ENCODE data around the gene MTARC2. TPM values are rescaled to one million over a fixed set of nuclear protein-coding genes. Genes with fewer than 3 reads are reported as not detected.

MTARC2 gene
- total and polyA plus RNA-seq, 2 of the 4 experiments (the other 2 are of a cell fraction): 0.36 to 2.6 TPM

DNA sequence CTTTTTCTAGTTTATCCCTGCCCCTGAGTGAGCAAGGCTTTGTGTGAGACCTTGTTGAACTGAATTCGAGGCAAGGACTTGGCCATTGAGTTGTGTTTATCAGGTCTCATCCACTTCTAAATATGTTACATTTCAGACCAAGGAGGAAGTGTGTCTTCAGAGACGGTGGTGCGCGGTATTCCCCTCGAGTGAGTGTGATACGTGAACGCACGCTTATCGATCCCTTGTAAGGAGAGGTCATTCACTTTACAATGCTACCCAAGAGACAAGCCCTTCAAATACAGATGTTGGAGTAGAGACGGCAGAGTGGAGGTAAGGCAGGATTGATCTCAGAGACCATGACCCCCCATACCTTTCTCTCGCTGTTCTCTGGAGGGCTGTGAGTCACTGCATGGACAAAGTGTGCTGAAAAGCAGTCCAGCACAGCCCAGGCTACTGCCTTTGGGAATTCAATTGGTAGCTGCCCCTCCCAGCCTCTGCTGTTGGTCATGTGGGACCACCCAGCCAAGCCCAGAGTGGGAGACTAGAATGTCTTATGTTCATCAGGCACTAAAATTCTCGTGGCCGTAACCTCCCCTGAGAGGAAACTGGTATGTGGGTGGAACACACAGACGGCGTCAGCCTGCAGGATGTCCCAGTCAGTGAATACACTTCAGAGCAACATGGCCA, 22.3 kb downstream of the MTARC2 start:
- 40% methylated on average over 1 of the region's 15 CpGs; no CpG with 5 or more reads in 1 of the 2 experiments for WGBS, 2 experiments (ENCODE audit: extremely low coverage in 2 of 2, insufficient read length in 1 of 2)
- BruUV-seq (replicated peaks): no TSS peak
- H3K4ac ChIP-seq (ENCODE audit: low read depth, low read length): no peak overlapping the region
- no peak overlapping the region for H4K8ac ChIP-seq (ENCODE audit: low read depth in 2 of 2, low read length in 2 of 2)
- intact Hi-C loops (cut with micrococcal nuclease): loop anchor here (10.0 kb wide), 1 partner anchor 246 kb away; the partner anchor contains the start of gene MARK1
- H2AFZ ChIP-seq (replicated peaks; ENCODE audit: low read length, poor library complexity): no peak overlapping the region
- no peak overlapping the region for H3K4me2 ChIP-seq (ENCODE audit: low read depth, low read length)
- H3K9ac ChIP-seq (ENCODE audit: low read depth, low read length): no peak overlapping the region
- no peak overlapping the region for H3K4me3 ChIP-seq (ENCODE audit: insufficient read depth, low read depth, low read length)
- no peaks in the 10 kb centered on the region for H4K20me1 ChIP-seq (ENCODE audit: insufficient read depth, low read length)
- H2BK5ac ChIP-seq (ENCODE audit: low read depth, low read length, poor library complexity, severe bottlenecking): no peak overlapping the region
- no peak overlapping the region for H3K18ac ChIP-seq (ENCODE audit: low read depth, low read length)
- H3K4me1 ChIP-seq (ENCODE audit: control insufficient read depth, insufficient read depth, low read length): no peaks in the 10 kb centered on the region; the same call in 1 of the 2 replicates
- dilution Hi-C loops (cut with HindIII; ENCODE audit: low sequenced_read_pairs, unreplicated experiment): no loop called here
- H2BK20ac ChIP-seq (ENCODE audit: low read depth, low read length): no peak overlapping the region
- TF ChIP-seq, protein P1, sequence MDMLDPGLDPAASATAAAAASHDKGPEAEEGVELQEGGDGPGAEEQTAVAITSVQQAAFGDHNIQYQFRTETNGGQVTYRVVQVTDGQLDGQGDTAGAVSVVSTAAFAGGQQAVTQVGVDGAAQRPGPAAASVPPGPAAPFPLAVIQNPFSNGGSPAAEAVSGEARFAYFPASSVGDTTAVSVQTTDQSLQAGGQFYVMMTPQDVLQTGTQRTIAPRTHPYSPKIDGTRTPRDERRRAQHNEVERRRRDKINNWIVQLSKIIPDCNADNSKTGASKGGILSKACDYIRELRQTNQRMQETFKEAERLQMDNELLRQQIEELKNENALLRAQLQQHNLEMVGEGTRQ (IDR thresholded peaks at IDR 0.05; ENCODE audit: low read depth, low read length): no peak
- TF ChIP-seq RCOR1 (IDR thresholded peaks at IDR 0.05; ENCODE audit: insufficient replicate concordance, low read length) (no peak), MAFK (IDR thresholded peaks at IDR 0.05; ENCODE audit: low read depth, low read length) (no peak), SMC3 (IDR thresholded peaks at IDR 0.05; ENCODE audit: low read depth, low read length) (no peak), CHD1 (IDR thresholded peaks at IDR 0.05; ENCODE audit: low read depth, low read length) (no peak), RFX5 (IDR thresholded peaks at IDR 0.05; ENCODE audit: low read depth, low read length) (no peak)
- TF ChIP-seq, protein P2, sequence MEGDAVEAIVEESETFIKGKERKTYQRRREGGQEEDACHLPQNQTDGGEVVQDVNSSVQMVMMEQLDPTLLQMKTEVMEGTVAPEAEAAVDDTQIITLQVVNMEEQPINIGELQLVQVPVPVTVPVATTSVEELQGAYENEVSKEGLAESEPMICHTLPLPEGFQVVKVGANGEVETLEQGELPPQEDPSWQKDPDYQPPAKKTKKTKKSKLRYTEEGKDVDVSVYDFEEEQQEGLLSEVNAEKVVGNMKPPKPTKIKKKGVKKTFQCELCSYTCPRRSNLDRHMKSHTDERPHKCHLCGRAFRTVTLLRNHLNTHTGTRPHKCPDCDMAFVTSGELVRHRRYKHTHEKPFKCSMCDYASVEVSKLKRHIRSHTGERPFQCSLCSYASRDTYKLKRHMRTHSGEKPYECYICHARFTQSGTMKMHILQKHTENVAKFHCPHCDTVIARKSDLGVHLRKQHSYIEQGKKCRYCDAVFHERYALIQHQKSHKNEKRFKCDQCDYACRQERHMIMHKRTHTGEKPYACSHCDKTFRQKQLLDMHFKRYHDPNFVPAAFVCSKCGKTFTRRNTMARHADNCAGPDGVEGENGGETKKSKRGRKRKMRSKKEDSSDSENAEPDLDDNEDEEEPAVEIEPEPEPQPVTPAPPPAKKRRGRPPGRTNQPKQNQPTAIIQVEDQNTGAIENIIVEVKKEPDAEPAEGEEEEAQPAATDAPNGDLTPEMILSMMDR (conservative IDR thresholded peaks at IDR 0.05; ENCODE audit: low read depth, low read length): no peak
- TF ChIP-seq, protein P3, sequence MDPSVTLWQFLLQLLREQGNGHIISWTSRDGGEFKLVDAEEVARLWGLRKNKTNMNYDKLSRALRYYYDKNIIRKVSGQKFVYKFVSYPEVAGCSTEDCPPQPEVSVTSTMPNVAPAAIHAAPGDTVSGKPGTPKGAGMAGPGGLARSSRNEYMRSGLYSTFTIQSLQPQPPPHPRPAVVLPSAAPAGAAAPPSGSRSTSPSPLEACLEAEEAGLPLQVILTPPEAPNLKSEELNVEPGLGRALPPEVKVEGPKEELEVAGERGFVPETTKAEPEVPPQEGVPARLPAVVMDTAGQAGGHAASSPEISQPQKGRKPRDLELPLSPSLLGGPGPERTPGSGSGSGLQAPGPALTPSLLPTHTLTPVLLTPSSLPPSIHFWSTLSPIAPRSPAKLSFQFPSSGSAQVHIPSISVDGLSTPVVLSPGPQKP (IDR thresholded peaks at IDR 0.05; ENCODE audit: borderline replicate concordance, low read depth, low read length): no peak
- no peak overlapping the region for H2BK15ac ChIP-seq (ENCODE audit: low read depth, low read length)
- POLR2A ChIA-PET (ENCODE audit: unreplicated experiment): no interaction called here
- peaks cover 3% of the 10 kb centered on the region for H3K36me3 ChIP-seq (ENCODE audit: control insufficient read depth, insufficient read depth, low read length)
- in situ Hi-C loops (cut with MboI; ENCODE audit: low sequenced_read_pairs): loop anchor here (10.0 kb wide), 1 partner anchor 476 kb away; no protein-coding TSS in a partner anchor
- H4K5ac ChIP-seq (ENCODE audit: low read depth, low read length): no peak overlapping the region
- H3K56ac ChIP-seq (ENCODE audit: extremely low read depth, insufficient read depth, low read length): no peak overlapping the region
- no peak overlapping the region for H2BK120ac ChIP-seq (ENCODE audit: low read depth, low read length)
- H3K79me1 ChIP-seq (ENCODE audit: low read depth in 1 of 2, low read length in 2 of 2): no peaks in the 10 kb centered on the region
- ATAC-seq (ENCODE audit: low read depth) (no peak), DNase-seq (no peak)
- no peaks in the 10 kb centered on the region for H3K9me3 ChIP-seq (ENCODE audit: control insufficient read depth, insufficient read depth, low read length)
- H3K27me3 ChIP-seq (ENCODE audit: control insufficient read depth, insufficient read depth, low read length): no peaks in the 10 kb centered on the region
- no peak overlapping the region for H2AK9ac ChIP-seq (replicated peaks; ENCODE audit: low read depth, low read length, poor library complexity)
- CTCF ChIA-PET: interaction anchor here (0.6 kb wide), 1 partner anchor 1937 kb away, joined by 6 read pairs; no protein-coding TSS in a partner anchor
- no peak overlapping the region for H3K23ac ChIP-seq (ENCODE audit: low read depth, low read length)
- no peak overlapping the region for H3K14ac ChIP-seq (replicated peaks; ENCODE audit: low read depth, low read length)
- no peak overlapping the region for H3K27ac ChIP-seq (ENCODE audit: insufficient read depth, low read length)
- H4K91ac ChIP-seq (ENCODE audit: insufficient read depth, low read depth, low read length): no peak overlapping the region
- H3K9me1 ChIP-seq (ENCODE audit: insufficient read depth, low read length): no peaks in the 10 kb centered on the region; the same call in 1 of the 2 replicates
- H2AK5ac ChIP-seq (ENCODE audit: low read depth, low read length): no peak overlapping the region
